BLaER1 (cell line): Measurements from ENCODE around the gene LILRB2.
"Not testable (repeated sequence)": the region's sequence is repeated elsewhere in the genome, so short reads cannot be mapped to it uniquely, and the experiment has no call there.

Experiments used
- H3K27ac ChIP-seq: shearing (Covaris generic); formaldehyde crosslinking; 2 replicates; pipeline ENCODE4 v1.8.1; 2022
- H3K27me3 ChIP-seq: shearing (Covaris generic); formaldehyde crosslinking; 2 replicates; pipeline ENCODE4 v1.8.1; 2022
- H3K36me3 ChIP-seq: shearing (Covaris generic); formaldehyde crosslinking; 2 replicates; pipeline ENCODE4 v1.8.1; 2022
- H3K4me1 ChIP-seq: shearing (Covaris generic); formaldehyde crosslinking; 2 replicates; pipeline ENCODE4 v1.8.1; 2022
- H3K4me2 ChIP-seq: shearing (Covaris generic); formaldehyde crosslinking; 2 replicates; pipeline ENCODE4 v1.8.1; 2022
- H3K4me3 ChIP-seq: shearing (Covaris generic); formaldehyde crosslinking; 2 replicates; pipeline ENCODE4 v1.8.1; 2022
- H3K9ac ChIP-seq: shearing (Covaris generic); formaldehyde crosslinking; 2 replicates; pipeline ENCODE4 v1.8.1; 2022
- H3K9me3 ChIP-seq: shearing (Covaris generic); formaldehyde crosslinking; 2 replicates; pipeline ENCODE4 v1.8.1; 2022
- H4K20me1 ChIP-seq: shearing (Covaris generic); formaldehyde crosslinking; 2 replicates; pipeline ENCODE4 v1.8.1; 2022
- Cebpa-rat ChIP-seq: shearing (Covaris generic); IDR thresholded peaks from 2 replicates; pipeline ENCODE4 v1.8.1; 2022

The LILRB2 gene

GRCh38 chr19:54273821-54274220 lies 7.1 kb downstream of the LILRB2 start:
- H3K4me3 ChIP-seq: no peak overlapping the region
- H3K4me2 ChIP-seq: no peak overlapping the region
- H4K20me1 ChIP-seq: no peaks in the 10 kb centered on the region
- H3K9me3 ChIP-seq: no peaks in the 10 kb centered on the region
- H3K36me3 ChIP-seq: no peaks in the 10 kb centered on the region
- H3K9ac ChIP-seq: no peak overlapping the region
- TF ChIP-seq Cebpa-rat: no peak
- H3K4me1 ChIP-seq: peaks cover 34% of the 10 kb centered on the region
- H3K27me3 ChIP-seq: no peaks in the 10 kb centered on the region
- H3K27ac ChIP-seq: no peak overlapping the region

GRCh38 chr19:54272181-54272580 lies 8.7 kb downstream of the LILRB2 start:
- not testable (repeated sequence) for H3K36me3 ChIP-seq, H3K27me3 ChIP-seq, H4K20me1 ChIP-seq, H3K9ac ChIP-seq, H3K4me3 ChIP-seq, H3K27ac ChIP-seq, H3K9me3 ChIP-seq
- Histone ChIP-seq H3K4me2 (peak overlapping the region; percentile 56), H3K4me1 (peaks cover 18% of the 10 kb centered on the region)

GRCh38 chr19:54271587-54271986 lies 9.3 kb downstream of the LILRB2 start:
- not testable (repeated sequence) for H4K20me1 ChIP-seq, H3K9ac ChIP-seq, H3K27me3 ChIP-seq, H3K27ac ChIP-seq, H3K36me3 ChIP-seq, H3K4me2 ChIP-seq, H3K4me3 ChIP-seq, H3K9me3 ChIP-seq
- H3K4me1 ChIP-seq: peaks cover 14% of the 10 kb centered on the region

- Histone ChIP-seq H3K9ac (no peak overlapping the region), H3K27me3 (no peaks in the 10 kb centered on the region), H3K9me3 (no peaks in the 10 kb centered on the region), H3K36me3 (no peaks in the 10 kb centered on the region), H4K20me1 (no peaks in the 10 kb centered on the region), H3K4me1 (peaks cover 14% of the 10 kb centered on the region), H3K27ac (no peak overlapping the region), H3K4me3 (no peak overlapping the region), H3K4me2 (no peak overlapping the region)
- no peak for TF ChIP-seq Cebpa-rat
These were observed 9.8 kb downstream of the LILRB2 start for GRCh38 chr19:54271106-54271505.

GRCh38 chr19:54268936-54269335 lies 12.0 kb downstream of the LILRB2 start:
- Histone ChIP-seq H3K27ac (no peak overlapping the region), H3K9ac (no peak overlapping the region), H3K9me3 (no peaks in the 10 kb centered on the region), H3K36me3 (no peaks in the 10 kb centered on the region), H3K27me3 (no peaks in the 10 kb centered on the region), H3K4me1 (peaks cover 9% of the 10 kb centered on the region), H3K4me3 (no peak overlapping the region), H3K4me2 (no peak overlapping the region), H4K20me1 (no peaks in the 10 kb centered on the region)
- no peak for TF ChIP-seq Cebpa-rat

GRCh38 chr19:54266133-54266532 lies 14.8 kb downstream of the LILRB2 start:
- H3K4me2 ChIP-seq: no peak overlapping the region
- TF ChIP-seq Cebpa-rat: no peak

GRCh38 chr19:54262470-54262869 lies 18.4 kb downstream of the LILRB2 start:
- H4K20me1 ChIP-seq: no peaks in the 10 kb centered on the region
- no peak for TF ChIP-seq Cebpa-rat
- H3K27ac ChIP-seq: no peak overlapping the region
- no peak overlapping the region for H3K4me2 ChIP-seq
- H3K9me3 ChIP-seq: no peaks in the 10 kb centered on the region
- H3K27me3 ChIP-seq: no peaks in the 10 kb centered on the region
- no peak overlapping the region for H3K9ac ChIP-seq
- no peaks in the 10 kb centered on the region for H3K36me3 ChIP-seq
- no peak overlapping the region for H3K4me3 ChIP-seq
- H3K4me1 ChIP-seq: peaks cover 3% of the 10 kb centered on the region

More at GRCh38 chr19:54266133-54266532, 14.8 kb downstream of the LILRB2 start:
- Histone ChIP-seq H3K36me3 (no peaks in the 10 kb centered on the region), H3K27me3 (no peaks in the 10 kb centered on the region), H4K20me1 (no peaks in the 10 kb centered on the region), H3K4me3 (no peak overlapping the region), H3K27ac (no peak overlapping the region), H3K9ac (no peak overlapping the region), H3K4me1 (no peaks in the 10 kb centered on the region), H3K9me3 (no peaks in the 10 kb centered on the region)

- H3K4me1 ChIP-seq: peaks cover 7% of the 10 kb centered on the region
- no peaks in the 10 kb centered on the region for H3K27me3 ChIP-seq
- H3K4me2 ChIP-seq: no peak overlapping the region
- no peak for TF ChIP-seq Cebpa-rat
- H3K36me3 ChIP-seq: no peaks in the 10 kb centered on the region
- H3K27ac ChIP-seq: no peak overlapping the region
- no peaks in the 10 kb centered on the region for H4K20me1 ChIP-seq
- no peak overlapping the region for H3K9ac ChIP-seq
- H3K4me3 ChIP-seq: no peak overlapping the region
- no peaks in the 10 kb centered on the region for H3K9me3 ChIP-seq
These were observed 18.8 kb downstream of the LILRB2 start for GRCh38 chr19:54262066-54262465.

- peaks cover 31% of the 10 kb centered on the region for H3K4me1 ChIP-seq
- H3K27ac ChIP-seq: peak within 1 kb of the TSS; percentile 4; the same call in 1 of the 2 replicates
- no peaks in the 10 kb centered on the region for H3K36me3 ChIP-seq
- no peaks in the 10 kb centered on the region for H3K9me3 ChIP-seq
- H3K27me3 ChIP-seq: no peaks in the 10 kb centered on the region
- H3K4me3 ChIP-seq: no peak within 1 kb of the TSS
- H3K9ac ChIP-seq: 0 out of 2 replicates have a peak within 1 kb of the TSS, but pooled peaks have one; percentile 6
- TF ChIP-seq Cebpa-rat: no peak
- H4K20me1 ChIP-seq: no peaks in the 10 kb centered on the region
- peak within 1 kb of the TSS; percentile 69 for H3K4me2 ChIP-seq
These were observed 23.8 kb downstream of the LILRB2 start, which contains the start of gene LILRB5 for GRCh38 chr19:54257116-54257480. TSS of gene LILRB5 (minus strand) at chr19:54257273. CDS start at chr19:54257193, 80 bp downstream.

- no peak for TF ChIP-seq Cebpa-rat
- H3K4me1 ChIP-seq: peaks cover 31% of the 10 kb centered on the region
- H3K27ac ChIP-seq: peak overlapping the region; percentile 4; the same call in 1 of the 2 replicates
- no peaks in the 10 kb centered on the region for H3K27me3 ChIP-seq
- no peaks in the 10 kb centered on the region for H4K20me1 ChIP-seq
- H3K4me2 ChIP-seq: peak overlapping the region; percentile 69
- no peak overlapping the region for H3K4me3 ChIP-seq
- 0 out of 2 replicates have a peak overlapping the region, but pooled peaks have one; percentile 6 for H3K9ac ChIP-seq
- H3K9me3 ChIP-seq: no peaks in the 10 kb centered on the region
- no peaks in the 10 kb centered on the region for H3K36me3 ChIP-seq
These were observed 24.4 kb downstream of the LILRB2 start for GRCh38 chr19:54256250-54257115.
